ENCODE results near the gene SIRPG. TPM values are rescaled to one million over a fixed set of nuclear protein-coding genes. Genes with fewer than 3 reads are reported as not detected.

Gene SIRPG
- total and polyA plus RNA-seq, 8 donors, result 0.98 to 1.1 TPM; not detected in 6

DNA sequence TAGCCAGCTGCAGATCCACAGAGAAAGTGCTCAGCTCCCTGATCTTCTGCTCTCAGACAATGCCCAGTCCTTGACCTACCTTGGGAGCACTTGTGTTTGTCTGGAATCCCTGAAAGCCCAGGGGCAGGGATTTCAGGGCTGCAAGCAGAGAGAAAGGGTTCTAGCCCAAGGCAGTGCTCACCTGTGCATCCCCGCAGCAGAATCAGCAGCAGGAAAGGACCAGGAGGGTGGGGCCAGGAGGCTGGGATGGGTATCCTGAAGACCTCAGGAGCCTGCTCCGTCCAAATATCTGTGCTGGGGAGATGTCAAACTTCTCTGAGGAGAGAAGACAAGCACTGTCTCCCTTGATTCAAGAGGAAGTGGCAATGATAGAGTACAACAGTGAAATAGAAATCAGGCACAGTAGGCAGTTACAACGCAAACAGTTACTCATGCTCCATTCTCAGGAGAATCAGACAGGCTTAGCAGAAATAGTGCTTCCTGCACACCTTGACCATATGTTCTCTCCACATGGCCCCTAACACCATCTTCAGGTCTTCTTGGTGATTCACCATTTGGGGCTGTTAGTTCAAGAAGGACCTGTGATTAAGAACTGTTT, 28.7 kb upstream of the SIRPG start:
- DNase-seq, result no peak
- TF ChIP-seq EP300 (IDR thresholded peaks at IDR 0.05) (no peak), POLR2AphosphoS5 (IDR thresholded peaks at IDR 0.05) (no peak), POLR2A (IDR thresholded peaks at IDR 0.05) (no peak), CTCF (IDR thresholded peaks at IDR 0.05) (no peak)
- intact Hi-C loops (cut with DNase I; ENCODE audit: low total_unique reads), result no loop called here
- Histone ChIP-seq H3K27ac (no peak overlapping the region), H3K4me1 (no peaks in the 10 kb centered on the region), H3K27me3 (no peaks in the 10 kb centered on the region), H3K36me3 (no peaks in the 10 kb centered on the region), H3K4me3 (no peak overlapping the region), H3K9me3 (peaks cover 0 to 13% (median 8%) of the 10 kb centered on the region in 4 donors)
- 61 to 79% (median 65%) methylated on average over 2 to 3 of the region's 3 CpGs for WGBS, 5 donors

- H3K4me3 ChIP-seq, result no peak overlapping the region
- WGBS, 5 donors, result 69 to 83% (median 79%) methylated on average over 5 of the region's 5 CpGs
- no peaks in the 10 kb centered on the region for H3K4me1 ChIP-seq
- no peak overlapping the region for H3K27ac ChIP-seq
- H3K27me3 ChIP-seq, result no peaks in the 10 kb centered on the region
- intact Hi-C loops (cut with DNase I; ENCODE audit: low total_unique reads), result no loop called here
- TF ChIP-seq CTCF (IDR thresholded peaks at IDR 0.05) (no peak), POLR2A (IDR thresholded peaks at IDR 0.05) (no peak), EP300 (IDR thresholded peaks at IDR 0.05) (no peak), POLR2AphosphoS5 (IDR thresholded peaks at IDR 0.05) (no peak)
- no peaks in the 10 kb centered on the region for H3K36me3 ChIP-seq
- DNase-seq, result no peak
- H3K9me3 ChIP-seq, result peaks cover 0 to 13% (median 4%) of the 10 kb centered on the region in 4 donors
These were observed 27.9 kb upstream of the SIRPG start for GRCh38 chr20:1685304-1686052.

GRCh38 chr20:1684872-1685271, 27.3 kb upstream of the SIRPG start:
- Histone ChIP-seq H3K27ac (no peak overlapping the region), H3K9me3 (peaks cover 0 to 13% (median 4%) of the 10 kb centered on the region in 4 donors), H3K27me3 (no peaks in the 10 kb centered on the region), H3K4me3 (no peak overlapping the region), H3K4me1 (no peaks in the 10 kb centered on the region), H3K36me3 (no peaks in the 10 kb centered on the region)
- intact Hi-C loops (cut with DNase I; ENCODE audit: low total_unique reads), result no loop called here
- TF ChIP-seq POLR2AphosphoS5 (IDR thresholded peaks at IDR 0.05) (no peak), CTCF (IDR thresholded peaks at IDR 0.05) (no peak), EP300 (IDR thresholded peaks at IDR 0.05) (no peak), POLR2A (IDR thresholded peaks at IDR 0.05) (no peak)
- 73 to 95% (median 86%) methylated on average over 1 of the region's 1 CpG for WGBS, 5 donors
- no peak for DNase-seq

DNA sequence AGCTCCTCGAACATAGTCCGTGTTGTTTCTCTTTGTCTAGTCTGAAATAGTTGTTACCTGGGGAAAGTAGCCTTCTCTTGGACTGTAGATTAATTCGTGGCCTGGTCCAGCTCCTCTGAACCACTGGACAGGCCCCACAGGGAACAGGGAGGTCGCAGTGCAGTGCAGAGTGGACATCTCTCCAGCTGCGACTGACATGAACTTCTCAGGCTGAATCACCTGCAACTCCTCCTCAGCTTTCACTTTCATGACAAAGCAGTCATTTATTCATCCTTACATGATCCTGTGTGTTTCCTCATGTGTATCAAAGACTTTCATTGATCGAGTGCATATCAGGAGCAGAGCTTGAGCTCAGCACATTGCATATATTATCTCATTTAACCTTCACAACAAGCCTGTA, 19.1 kb upstream of the SIRPG start:
- Histone ChIP-seq H3K36me3 (no peaks in the 10 kb centered on the region), H3K27me3 (peaks cover 0 to 7% (median 0%) of the 10 kb centered on the region in 3 donors), H3K27ac (no peak overlapping the region), H3K9me3 (no peaks in the 10 kb centered on the region), H3K4me1 (no peaks in the 10 kb centered on the region), H3K4me3 (no peak overlapping the region)
- DNase-seq, result no peak
- intact Hi-C loops (cut with DNase I; ENCODE audit: low total_unique reads), result no loop called here
- 70 to 73% (median 73%) methylated on average over 6 of the region's 6 CpGs for WGBS, 5 donors
- TF ChIP-seq POLR2AphosphoS5 (IDR thresholded peaks at IDR 0.05), result no peak
- TF ChIP-seq EP300 (IDR thresholded peaks at IDR 0.05), result no peak
- no peak for TF ChIP-seq CTCF (IDR thresholded peaks at IDR 0.05)
- no peak for TF ChIP-seq POLR2A (IDR thresholded peaks at IDR 0.05)

All from stomach (tissue), 9 donors.